Erythroblast (primary cell): ENCODE results near the gene DENND11.

ENCODE experiments used
- DNase-seq, 2 experiments: peaks; one replicate each; lab custom pipeline; 2025; lab: John Stamatoyannopoulos, UW
- GATA1 ChIP-seq: IDR thresholded peaks from 2 replicates; pipeline ENCODE4 v1.6.1; 2011; ENCODE audit warnings: low read depth, mild to moderate bottlenecking, control low read depth, low read length, moderate library complexity
- POLR2A ChIP-seq: IDR thresholded peaks from 2 replicates; pipeline ENCODE4 v1.6.1; 2011; ENCODE audit warnings: mild to moderate bottlenecking, low read length

DENND11 gene

GRCh38 chr7:141663081-141663849 lies 38.7 kb downstream of the DENND11 start:
- DNase-seq = peak; percentile 41 to 69
- no peak for TF ChIP-seq POLR2A

- DNase-seq = peak in 1 of 2 experiments; percentile 50
- no peak for TF ChIP-seq GATA1
Measured at GRCh38 chr7:141660259-141660658, 41.7 kb downstream of the DENND11 start.

GRCh38 chr7:141659501-141659900 lies 42.5 kb downstream of the DENND11 start:
- no peak for DNase-seq

GRCh38 chr7:141654551-141654950 lies 47.4 kb downstream of the DENND11 start:
- peak; percentile 66 to 68 for DNase-seq
- TF ChIP-seq POLR2A (no peak), GATA1 (no peak)

More at GRCh38 chr7:141659501-141659900, 42.5 kb downstream of the DENND11 start:
- TF ChIP-seq GATA1 (no peak), POLR2A (no peak)

DNA sequence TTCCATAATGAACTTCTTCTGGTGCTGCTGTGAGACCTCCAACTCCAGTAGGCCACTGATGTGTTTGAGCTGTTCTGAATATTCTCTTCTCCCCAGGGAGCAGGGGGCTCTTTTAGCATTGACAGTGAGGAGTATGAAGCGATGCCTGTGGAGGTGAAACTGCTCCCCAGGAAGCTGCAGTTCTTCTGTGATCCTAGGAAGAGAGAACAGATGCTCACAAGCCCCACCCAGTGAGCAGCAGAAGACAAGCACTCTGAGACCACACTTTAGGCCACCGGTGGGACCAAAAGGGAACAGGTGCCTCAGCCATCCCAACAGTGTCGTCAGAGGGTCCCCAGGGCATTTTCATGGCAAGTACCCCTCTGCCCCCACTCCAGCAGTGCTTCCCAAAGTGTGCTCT lies 49.3 kb downstream of the DENND11 start:
- TF ChIP-seq POLR2A (no peak), GATA1 (no peak)
- no peak for DNase-seq
